GM18505 (cell line): ENCODE measurements around the gene ARHGEF10L.

Experiments
- ATAC-seq: cut with Tn5 transposase; IDR thresholded peaks from one replicate; pipeline ENCODE4 v1.9.1; 2021; ENCODE audit not compliant: unreplicated experiment
- POLR2A ChIP-seq: IDR thresholded peaks from 4 replicates; pipeline ENCODE4 v1.6.1; 2011; ENCODE audit warnings: borderline replicate concordance; ENCODE audit not compliant: insufficient read depth, insufficient read length; ENCODE audit errors: extremely low read depth

Gene ARHGEF10L

GRCh38 chr1:17713993-17714392, 174.5 kb downstream of the ARHGEF10L start:
- ATAC-seq: no peak
- no peak for TF ChIP-seq POLR2A

GRCh38 chr1:17717594-17718535, 178.4 kb downstream of the ARHGEF10L start:
- no peak for ATAC-seq

DNA sequence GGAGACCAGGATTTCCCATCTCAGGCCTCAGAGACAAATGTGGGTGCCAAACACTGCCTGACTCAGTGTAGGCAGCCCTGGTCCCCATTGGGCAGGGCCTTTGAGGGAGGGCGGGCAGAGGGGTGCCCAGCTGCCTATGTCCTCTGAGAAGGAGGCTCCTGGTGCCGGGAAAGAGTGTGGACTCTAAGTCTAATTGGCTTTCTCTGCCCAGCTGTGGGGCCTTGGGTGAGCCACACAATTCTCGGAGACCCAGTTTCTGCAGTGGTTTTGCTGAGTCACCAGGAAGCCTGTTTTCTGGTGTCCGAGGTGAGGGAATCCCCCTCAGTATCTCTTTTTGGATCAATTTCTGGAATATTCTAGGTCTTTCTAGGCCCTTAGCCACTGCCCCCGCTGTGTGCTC, 180.4 kb downstream of the ARHGEF10L start:
- no peak for TF ChIP-seq POLR2A
- ATAC-seq: no peak

More at GRCh38 chr1:17717594-17718535, 178.4 kb downstream of the ARHGEF10L start:
- no peak for TF ChIP-seq POLR2A

GRCh38 chr1:17721444-17721843, 181.9 kb downstream of the ARHGEF10L start:
- TF ChIP-seq POLR2A: no peak
- ATAC-seq: no peak

- no peak for ATAC-seq
- TF ChIP-seq POLR2A: no peak
Observed at GRCh38 chr1:17723684-17724083, 184.2 kb downstream of the ARHGEF10L start.

GRCh38 chr1:17724150-17724549, 184.7 kb downstream of the ARHGEF10L start:
- no peak for ATAC-seq
- no peak for TF ChIP-seq POLR2A

- no peak for TF ChIP-seq POLR2A
- no peak for ATAC-seq
Observed at GRCh38 chr1:17725084-17725719, 185.7 kb downstream of the ARHGEF10L start.

DNA sequence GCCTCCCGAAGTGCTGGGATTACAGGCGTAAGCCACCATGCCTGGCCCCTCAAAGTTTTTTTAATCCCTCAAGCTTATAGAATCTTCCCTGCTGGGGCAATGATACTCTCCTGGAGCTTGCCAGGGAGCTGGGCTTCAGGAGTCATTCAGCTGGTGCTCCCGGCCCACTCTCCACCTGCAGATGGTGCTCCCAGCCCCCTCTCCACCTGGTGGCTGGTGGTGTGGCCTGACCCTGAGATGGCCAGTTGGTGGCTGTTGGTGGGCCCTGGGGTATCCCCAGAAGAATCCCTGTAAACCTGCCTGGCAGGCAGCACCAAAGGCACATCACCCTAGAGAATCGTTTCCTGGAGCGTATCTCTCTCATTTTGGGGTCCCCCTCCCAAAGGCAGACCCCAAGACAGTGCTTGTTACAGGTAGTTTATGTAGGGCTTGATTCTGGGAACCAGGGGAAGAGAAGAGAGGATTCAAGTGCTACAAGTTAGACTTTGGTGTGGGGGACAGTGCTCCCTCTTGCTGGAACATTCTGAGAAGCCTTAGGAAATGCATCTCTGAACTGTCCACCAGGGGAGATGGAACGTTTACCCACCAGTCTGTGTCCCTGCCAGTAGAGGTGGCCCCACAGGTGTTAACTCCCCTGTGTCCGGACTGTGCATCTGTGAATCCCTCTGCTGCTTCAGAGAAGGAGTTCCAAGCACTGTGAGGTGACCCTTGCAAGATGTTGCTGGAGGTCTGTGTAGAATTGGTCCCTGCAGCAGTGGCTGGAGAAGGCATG, 186.5 kb downstream of the ARHGEF10L start:
- no peak for TF ChIP-seq POLR2A
- no peak for ATAC-seq

- ATAC-seq: no peak
Observed at GRCh38 chr1:17728123-17728712, 188.7 kb downstream of the ARHGEF10L start.

GRCh38 chr1:17729248-17729647, 189.8 kb downstream of the ARHGEF10L start:
- no peak for TF ChIP-seq POLR2A

More at GRCh38 chr1:17728123-17728712, 188.7 kb downstream of the ARHGEF10L start:
- TF ChIP-seq POLR2A: no peak

DNA sequence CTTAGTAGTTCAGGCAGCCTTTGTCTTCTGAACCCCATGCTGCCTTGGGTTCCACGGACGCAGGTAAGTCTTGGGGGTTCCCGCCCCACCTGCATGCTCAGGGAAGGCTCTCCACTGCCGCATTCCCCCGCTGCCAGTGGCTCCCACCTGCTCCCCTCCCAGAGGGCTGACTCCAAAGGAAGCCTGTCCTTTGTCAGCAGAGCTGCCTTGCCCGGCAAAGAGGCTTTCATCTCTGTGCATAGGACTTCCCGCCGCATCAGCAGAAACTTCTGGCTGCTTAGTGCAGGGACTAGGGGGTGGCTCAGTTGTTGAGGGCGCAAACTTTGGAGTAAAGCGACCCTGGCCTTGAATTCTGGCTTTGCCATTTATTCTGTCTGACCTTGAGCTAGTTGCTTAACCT, 190.4 kb downstream of the ARHGEF10L start:
- no peak for TF ChIP-seq POLR2A
- no peak for ATAC-seq

More at GRCh38 chr1:17729248-17729647, 189.8 kb downstream of the ARHGEF10L start:
- ATAC-seq: no peak

GRCh38 chr1:17731460-17731859, 192.0 kb downstream of the ARHGEF10L start:
- no peak for ATAC-seq
- no peak for TF ChIP-seq POLR2A

GRCh38 chr1:17732475-17732874, 193.0 kb downstream of the ARHGEF10L start:
- no peak for TF ChIP-seq POLR2A
- no peak for ATAC-seq
